CD4-positive, alpha-beta T cell treated with Interleukin-15 for 4 hours (primary cell): Measurements from ENCODE around the gene ABCA8.

Experiments used
- DNase-seq: peaks from one replicate; pipeline ENCODE4 v3.0.0-alpha.2; 2020; ENCODE audit warnings: low spot score

Gene ABCA8

GRCh38 chr17:68870161-68870826 is 84.9 kb downstream of the ABCA8 start:
- no peak for DNase-seq

GRCh38 chr17:68868708-68869107 is 86.5 kb downstream of the ABCA8 start:
- DNase-seq = no peak

GRCh38 chr17:68867759-68868516 is 87.3 kb downstream of the ABCA8 start:
- DNase-seq = no peak

- DNase-seq = no peak
Observed at GRCh38 chr17:68865584-68865983, 89.6 kb downstream of the ABCA8 start.

- no peak for DNase-seq
Observed at GRCh38 chr17:68863091-68863652, 92.0 kb downstream of the ABCA8 start.

GRCh38 chr17:68861602-68862001 is 93.6 kb downstream of the ABCA8 start:
- no peak for DNase-seq

GRCh38 chr17:68860941-68861340 is 94.3 kb downstream of the ABCA8 start:
- no peak for DNase-seq

GRCh38 chr17:68854452-68854851 is 100.7 kb downstream of the ABCA8 start:
- DNase-seq = no peak

GRCh38 chr17:68853439-68853838 is 101.8 kb downstream of the ABCA8 start:
- no peak for DNase-seq

- DNase-seq = no peak
Observed at GRCh38 chr17:68853036-68853435, 102.2 kb downstream of the ABCA8 start.

GRCh38 chr17:68851890-68852289 is 103.3 kb downstream of the ABCA8 start:
- no peak for DNase-seq

GRCh38 chr17:68850749-68851510 is 104.3 kb downstream of the ABCA8 start:
- DNase-seq = no peak

GRCh38 chr17:68849673-68850610 is 105.2 kb downstream of the ABCA8 start:
- no peak for DNase-seq

- no peak for DNase-seq
Observed at GRCh38 chr17:68847711-68848110, 107.5 kb downstream of the ABCA8 start.

- DNase-seq = no peak
Observed at GRCh38 chr17:68843522-68843921, 111.7 kb downstream of the ABCA8 start.

- no peak for DNase-seq
Observed at GRCh38 chr17:68840073-68840472, 115.1 kb downstream of the ABCA8 start.

GRCh38 chr17:68835071-68835470 is 120.1 kb downstream of the ABCA8 start:
- DNase-seq = no peak

GRCh38 chr17:68834328-68834836 is 120.8 kb downstream of the ABCA8 start:
- no peak for DNase-seq

GRCh38 chr17:68832109-68832802 is 122.9 kb downstream of the ABCA8 start:
- no peak for DNase-seq

GRCh38 chr17:68831170-68831569 is 124.0 kb downstream of the ABCA8 start:
- DNase-seq = no peak

- DNase-seq = no peak
Observed at GRCh38 chr17:68830313-68830712, 124.9 kb downstream of the ABCA8 start.
